ENCODE results near the gene COQ8A. TPM values are rescaled to one million over a fixed set of nuclear protein-coding genes. Genes with fewer than 3 reads are reported as not detected.

The COQ8A gene
- total RNA-seq, 2 donors from 2014 or later: 15.2 to 25.6 TPM

DNA sequence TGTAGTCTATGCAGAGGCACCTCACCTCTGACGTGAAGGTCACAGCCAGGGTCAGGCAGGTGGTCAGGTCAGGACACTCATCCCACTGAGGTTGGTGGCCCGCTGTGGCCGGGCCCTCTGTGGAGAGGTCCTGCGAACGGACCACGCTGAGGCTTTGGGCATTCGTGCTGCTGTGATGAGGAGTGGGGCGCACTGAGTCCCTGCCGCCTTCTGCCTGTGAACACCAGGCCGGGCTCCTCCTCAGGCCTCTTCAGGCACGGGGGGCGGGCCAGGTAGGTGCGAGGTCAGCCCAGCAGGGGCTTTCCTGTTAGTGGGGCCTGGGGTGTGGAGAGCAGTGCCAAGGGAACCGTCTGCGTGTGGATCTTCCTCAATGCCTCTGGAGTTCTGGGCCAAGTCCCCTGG is 39.0 kb downstream of the COQ8A start:
- no peaks in the 10 kb centered on the region for H3K36me3 ChIP-seq
- no peaks in the 10 kb centered on the region for H3K27me3 ChIP-seq (replicated peaks; ENCODE audit: insufficient read depth)
- DNase-seq (ENCODE audit: low spot score) (no peak), ATAC-seq (ENCODE audit: insufficient number of reproducible peaks, low FRiP score, low read depth) (no peak)
- H3K9me3 ChIP-seq: no peaks in the 10 kb centered on the region
- TF ChIP-seq, protein P1, sequence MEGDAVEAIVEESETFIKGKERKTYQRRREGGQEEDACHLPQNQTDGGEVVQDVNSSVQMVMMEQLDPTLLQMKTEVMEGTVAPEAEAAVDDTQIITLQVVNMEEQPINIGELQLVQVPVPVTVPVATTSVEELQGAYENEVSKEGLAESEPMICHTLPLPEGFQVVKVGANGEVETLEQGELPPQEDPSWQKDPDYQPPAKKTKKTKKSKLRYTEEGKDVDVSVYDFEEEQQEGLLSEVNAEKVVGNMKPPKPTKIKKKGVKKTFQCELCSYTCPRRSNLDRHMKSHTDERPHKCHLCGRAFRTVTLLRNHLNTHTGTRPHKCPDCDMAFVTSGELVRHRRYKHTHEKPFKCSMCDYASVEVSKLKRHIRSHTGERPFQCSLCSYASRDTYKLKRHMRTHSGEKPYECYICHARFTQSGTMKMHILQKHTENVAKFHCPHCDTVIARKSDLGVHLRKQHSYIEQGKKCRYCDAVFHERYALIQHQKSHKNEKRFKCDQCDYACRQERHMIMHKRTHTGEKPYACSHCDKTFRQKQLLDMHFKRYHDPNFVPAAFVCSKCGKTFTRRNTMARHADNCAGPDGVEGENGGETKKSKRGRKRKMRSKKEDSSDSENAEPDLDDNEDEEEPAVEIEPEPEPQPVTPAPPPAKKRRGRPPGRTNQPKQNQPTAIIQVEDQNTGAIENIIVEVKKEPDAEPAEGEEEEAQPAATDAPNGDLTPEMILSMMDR (IDR thresholded peaks at IDR 0.05): no peak
- no peak overlapping the region for H3K27ac ChIP-seq
- peaks cover 15 to 17% of the 10 kb centered on the region in 2 donors for H3K4me1 ChIP-seq (ENCODE audit: control insufficient read depth in 1 of 2, low read depth in 2 of 2)
- no peak overlapping the region for H3K4me3 ChIP-seq

DNA sequence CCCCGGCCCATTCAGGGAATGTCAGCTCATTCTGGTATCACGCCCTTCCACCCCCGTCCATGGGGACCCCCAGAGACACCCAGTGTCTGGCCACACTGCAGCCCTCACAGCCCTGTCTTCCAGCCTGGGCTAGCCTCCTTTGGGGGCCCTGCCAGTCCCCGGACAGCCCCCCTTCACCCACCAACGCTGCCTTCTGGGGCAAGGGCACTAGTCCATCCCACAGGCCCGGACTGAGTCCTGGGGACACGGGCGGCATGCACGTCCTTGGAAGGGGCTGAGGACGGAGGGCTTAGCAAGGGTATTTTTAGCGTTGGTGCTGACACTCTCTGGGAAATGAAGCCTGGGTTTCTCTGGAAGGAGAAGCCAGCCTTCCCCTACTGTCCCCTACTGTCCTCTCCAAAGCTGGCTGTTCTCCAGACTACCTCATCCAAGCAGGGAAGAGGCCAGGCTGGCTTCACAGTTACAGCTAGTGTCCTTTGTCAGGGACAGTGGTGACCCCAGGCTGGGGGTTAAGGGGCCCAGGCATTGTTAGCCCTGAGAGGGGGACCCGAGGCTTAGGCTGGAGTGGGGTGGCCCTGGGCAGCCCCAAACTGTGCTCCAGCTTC is 39.5 kb downstream of the COQ8A start:
- ATAC-seq (ENCODE audit: insufficient number of reproducible peaks, low FRiP score, low read depth): no peak
- H3K27ac ChIP-seq: no peak overlapping the region
- no peak for DNase-seq (ENCODE audit: low spot score)

DNA sequence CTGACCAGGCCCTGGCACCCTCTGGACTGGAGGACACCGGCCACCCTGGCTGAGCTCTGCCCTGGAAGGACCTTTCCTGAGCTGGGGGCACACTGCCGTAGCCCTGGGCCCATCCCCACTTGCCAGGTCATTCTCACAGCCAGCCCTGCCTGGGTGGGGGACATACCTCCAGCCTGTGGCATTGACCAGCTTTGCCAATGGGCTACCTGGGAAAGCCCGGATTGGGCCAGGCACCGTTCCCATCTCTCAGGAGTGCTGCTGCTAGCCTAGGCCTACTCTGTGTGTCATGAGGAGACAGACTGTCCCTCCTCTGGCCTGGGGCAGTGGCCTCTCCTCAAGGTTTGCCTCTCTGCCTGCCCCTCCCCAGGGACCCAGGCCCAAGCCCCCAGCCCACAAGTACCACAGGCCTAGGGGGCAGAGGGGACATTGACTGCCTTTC is 40.0 kb downstream of the COQ8A start:
- Histone ChIP-seq H3K27me3 (replicated peaks; ENCODE audit: insufficient read depth) (no peaks in the 10 kb centered on the region), H3K36me3 (no peaks in the 10 kb centered on the region), H3K4me3 (no peak overlapping the region), H3K9me3 (no peaks in the 10 kb centered on the region), H3K27ac (no peak overlapping the region), H3K4me1 (ENCODE audit: control insufficient read depth in 1 of 2, low read depth in 2 of 2) (peaks cover 4 to 7% of the 10 kb centered on the region in 2 donors)
- DNase-seq (ENCODE audit: low spot score) (no peak), ATAC-seq (ENCODE audit: insufficient number of reproducible peaks, low FRiP score, low read depth) (no peak)
- TF ChIP-seq, protein P1 (IDR thresholded peaks at IDR 0.05): no peak

More for the DNA sequence above, 39.5 kb downstream of the COQ8A start:
- Histone ChIP-seq H3K4me3 (no peak overlapping the region), H3K27me3 (replicated peaks; ENCODE audit: insufficient read depth) (no peaks in the 10 kb centered on the region), H3K9me3 (no peaks in the 10 kb centered on the region), H3K36me3 (no peaks in the 10 kb centered on the region), H3K4me1 (ENCODE audit: control insufficient read depth in 1 of 2, low read depth in 2 of 2) (peaks cover 10 to 12% of the 10 kb centered on the region in 2 donors)
- TF ChIP-seq, protein P1 (IDR thresholded peaks at IDR 0.05): no peak

DNA sequence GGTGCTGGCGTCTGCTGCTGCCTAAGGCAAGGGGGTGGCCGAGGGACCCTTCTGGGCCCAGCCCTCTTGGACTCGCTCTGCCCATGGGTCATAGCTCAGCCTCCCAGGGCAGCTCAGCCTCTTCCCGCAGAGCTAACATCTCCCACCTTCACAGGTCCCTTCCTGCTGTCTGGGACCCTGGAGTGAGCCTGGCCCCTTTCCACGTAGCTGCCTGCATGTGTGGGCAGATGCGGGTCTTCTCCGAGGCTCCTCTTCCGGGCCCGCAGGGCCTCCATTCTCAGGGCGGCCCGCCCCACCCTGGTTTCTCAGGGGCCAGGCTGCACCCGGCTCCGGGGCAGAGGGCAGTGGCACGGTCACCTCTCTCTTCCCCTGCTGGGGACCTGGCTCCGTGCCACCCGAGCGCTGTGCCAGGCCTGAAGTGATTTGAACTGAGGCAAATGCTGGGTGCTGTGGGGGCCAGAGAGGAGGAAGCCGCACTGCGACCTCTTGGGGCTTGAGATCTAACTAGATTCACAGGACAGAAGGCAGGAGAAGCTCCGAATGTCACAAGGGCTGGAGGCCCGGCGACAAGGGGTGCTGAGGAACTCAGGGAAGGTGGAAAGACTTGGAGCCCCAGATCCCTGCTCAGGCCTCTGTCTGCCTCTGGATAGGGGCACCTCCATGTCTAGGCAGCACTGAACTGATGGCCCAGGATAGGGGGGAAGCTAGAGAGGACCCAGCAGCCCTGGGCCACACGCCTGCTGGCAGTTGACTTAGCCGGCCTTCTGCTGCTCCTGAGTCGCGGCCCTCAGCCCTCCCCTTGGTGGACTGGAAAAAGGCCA is 40.7 kb downstream of the COQ8A start:
- TF ChIP-seq, protein P1 (IDR thresholded peaks at IDR 0.05): no peak
- no peak overlapping the region for H3K27ac ChIP-seq
- H3K4me3 ChIP-seq: no peak overlapping the region
- no peaks in the 10 kb centered on the region for H3K9me3 ChIP-seq
- DNase-seq (ENCODE audit: low spot score) (no peak), ATAC-seq (ENCODE audit: insufficient number of reproducible peaks, low FRiP score, low read depth) (no peak)
- no peaks in the 10 kb centered on the region for H3K27me3 ChIP-seq (replicated peaks; ENCODE audit: insufficient read depth)
- no peaks in the 10 kb centered on the region for H3K36me3 ChIP-seq
- H3K4me1 ChIP-seq (ENCODE audit: control insufficient read depth in 1 of 2, low read depth in 2 of 2): peaks cover 0 to under 1% of the 10 kb centered on the region in 2 donors

DNA sequence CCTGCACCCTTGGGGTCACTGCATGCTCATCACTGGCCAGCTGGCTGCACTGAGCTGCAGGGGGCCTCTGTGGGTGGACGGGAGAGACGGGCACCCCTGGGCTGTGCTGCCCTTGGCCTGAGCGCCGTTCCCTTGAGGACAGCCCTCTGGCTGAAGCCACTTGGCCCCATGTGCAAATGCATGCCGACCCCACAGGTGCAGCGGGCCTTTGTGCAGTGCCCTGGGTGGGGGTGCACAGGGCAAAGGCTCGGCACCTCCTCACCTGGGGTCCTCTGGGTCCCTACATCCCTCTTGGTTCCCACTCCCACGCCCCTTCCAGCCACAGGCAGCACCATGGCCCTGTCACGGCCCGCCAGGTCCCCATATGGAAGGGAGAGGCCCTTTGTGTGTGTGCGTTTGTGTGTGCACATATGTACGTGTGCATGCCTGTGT is 41.3 kb downstream of the COQ8A start:
- DNase-seq (ENCODE audit: low spot score): no peak
- no peak for ATAC-seq (ENCODE audit: insufficient number of reproducible peaks, low FRiP score, low read depth)
- H3K36me3 ChIP-seq: no peaks in the 10 kb centered on the region
- TF ChIP-seq, protein P1 (IDR thresholded peaks at IDR 0.05): no peak
- H3K4me3 ChIP-seq: no peak overlapping the region
- H3K27me3 ChIP-seq (replicated peaks; ENCODE audit: insufficient read depth): no peaks in the 10 kb centered on the region
- H3K4me1 ChIP-seq (ENCODE audit: control insufficient read depth in 1 of 2, low read depth in 2 of 2): no peaks in the 10 kb centered on the region
- H3K27ac ChIP-seq: no peak overlapping the region
- no peaks in the 10 kb centered on the region for H3K9me3 ChIP-seq
